ENCODE data around the gene MED13L. TPM values are rescaled to one million over a fixed set of nuclear protein-coding genes. Genes with fewer than 3 reads are reported as not detected.

Gene MED13L
- total RNA-seq, 2 experiments from 2014 or later: 39.5 to 41.8 TPM

GRCh38 chr12:116101991-116102390 lies 175.5 kb downstream of the MED13L start:
- intact Hi-C loops (cut with micrococcal nuclease): no loop called here
- Mint-ChIP-seq H3K4me1 (ENCODE audit: low read depth) (peaks cover 31% of the 10 kb centered on the region), H3K9me3 (no peaks in the 10 kb centered on the region), H3K36me3 (ENCODE audit: low read depth) (peaks cover 15% of the 10 kb centered on the region), H3K27ac (no peak overlapping the region), H3K4me3 (no peak overlapping the region), H3K27me3 (no peaks in the 10 kb centered on the region)
- no peak for ATAC-seq
- ChIA-PET POLR2A (no interaction called here), CTCF (no interaction called here)
- DNase-seq: no peak
- no peak for TF ChIP-seq CTCF (IDR thresholded peaks at IDR 0.05)

- Mint-ChIP-seq H3K9me3 (no peaks in the 10 kb centered on the region), H3K36me3 (ENCODE audit: low read depth) (peaks cover 13% of the 10 kb centered on the region), H3K4me1 (ENCODE audit: low read depth) (peaks cover 31% of the 10 kb centered on the region), H3K27ac (peak overlapping the region; percentile 70), H3K27me3 (no peaks in the 10 kb centered on the region), H3K4me3 (no peak overlapping the region)
- intact Hi-C loops (cut with micrococcal nuclease): no loop called here
- ChIA-PET POLR2A (interaction anchor here (1.0 kb wide), 1 partner anchor 13 kb away, joined by 5 read pairs; no protein-coding TSS in a partner anchor), CTCF (interaction anchor here (1.3 to 1.8 kb wide), 2 partner anchors 22 to 39 kb away, joined by 4 to 5 read pairs; no protein-coding TSS in a partner anchor)
- no peak for TF ChIP-seq CTCF (IDR thresholded peaks at IDR 0.05)
- DNase-seq: no peak
- ATAC-seq: peak; percentile 45
These were observed 177.7 kb downstream of the MED13L start for GRCh38 chr12:116099652-116100432.

- Mint-ChIP-seq H3K27ac (no peak overlapping the region), H3K4me3 (no peak overlapping the region), H3K27me3 (no peaks in the 10 kb centered on the region), H3K4me1 (ENCODE audit: low read depth) (peaks cover 34% of the 10 kb centered on the region), H3K36me3 (ENCODE audit: low read depth) (peaks cover 13% of the 10 kb centered on the region), H3K9me3 (no peaks in the 10 kb centered on the region)
- ATAC-seq (no peak), DNase-seq (no peak)
- CTCF ChIA-PET: no interaction called here
- POLR2A ChIA-PET: no interaction called here
- no peak for TF ChIP-seq CTCF (IDR thresholded peaks at IDR 0.05)
- intact Hi-C loops (cut with micrococcal nuclease): no loop called here
These were observed 180.6 kb downstream of the MED13L start for GRCh38 chr12:116096874-116097273.

GRCh38 chr12:116094475-116094874 lies 183.0 kb downstream of the MED13L start:
- CTCF ChIA-PET: interaction anchor here (2.8 kb wide), 1 partner anchor 27 kb away, joined by 8 read pairs; no protein-coding TSS in a partner anchor
- no peak overlapping the region for H3K4me3 Mint-ChIP-seq
- intact Hi-C loops (cut with micrococcal nuclease): no loop called here
- POLR2A ChIA-PET: interaction anchor here (1.0 kb wide), 1 partner anchor 34 kb away, joined by 4 read pairs; no protein-coding TSS in a partner anchor
- TF ChIP-seq CTCF (IDR thresholded peaks at IDR 0.05): no peak
- H3K4me1 Mint-ChIP-seq (ENCODE audit: low read depth): peaks cover 25% of the 10 kb centered on the region
- ATAC-seq: no peak
- no peaks in the 10 kb centered on the region for H3K27me3 Mint-ChIP-seq
- no peak overlapping the region for H3K27ac Mint-ChIP-seq
- no peak for DNase-seq
- H3K36me3 Mint-ChIP-seq (ENCODE audit: low read depth): peaks cover 11% of the 10 kb centered on the region
- H3K9me3 Mint-ChIP-seq: no peaks in the 10 kb centered on the region

- peaks cover 23% of the 10 kb centered on the region for H3K4me1 Mint-ChIP-seq (ENCODE audit: low read depth)
- H3K36me3 Mint-ChIP-seq (ENCODE audit: low read depth): peaks cover 14% of the 10 kb centered on the region
- DNase-seq (no peak), ATAC-seq (no peak)
- intact Hi-C loops (cut with micrococcal nuclease): no loop called here
- H3K27me3 Mint-ChIP-seq: no peaks in the 10 kb centered on the region
- POLR2A ChIA-PET: interaction anchor here (1.0 kb wide), 1 partner anchor 35 kb away, joined by 4 read pairs; no protein-coding TSS in a partner anchor
- H3K9me3 Mint-ChIP-seq: no peaks in the 10 kb centered on the region
- no peak for TF ChIP-seq CTCF (IDR thresholded peaks at IDR 0.05)
- no peak overlapping the region for H3K27ac Mint-ChIP-seq
- H3K4me3 Mint-ChIP-seq: no peak overlapping the region
- CTCF ChIA-PET: interaction anchor here (1.2 to 2.8 kb wide), 2 partner anchors 16 to 26 kb away, joined by 3 to 8 read pairs; no protein-coding TSS in a partner anchor
These were observed 183.6 kb downstream of the MED13L start for GRCh38 chr12:116093915-116094314.

Measured in activated CD8-positive, alpha-beta T cell treated with anti-CD3 and anti-CD28 coated beads for 36 hours (primary cell).